Duodenal mucosa (tissue), 2 donors: Measurements from ENCODE around the gene FIBP.

Experiments
- H3K27ac ChIP-seq: one replicate; pipeline ENCODE4 v1.7.0; 2013; ENCODE audit warnings: low read depth, low read length
- H3K27me3 ChIP-seq, 2 donors: one replicate each; pipeline ENCODE4 v1.7.0; 2013; ENCODE audit warnings: low read length in 2 of 2, control low read depth in 1 of 2; ENCODE audit not compliant: insufficient read depth in 2 of 2, control insufficient read depth in 1 of 2
- H3K36me3 ChIP-seq, 2 donors: one replicate each; pipeline ENCODE4 v1.7.0; 2013; ENCODE audit warnings: low read length in 2 of 2, control low read depth in 1 of 2; ENCODE audit not compliant: insufficient read depth in 2 of 2, control insufficient read depth in 1 of 2
- H3K4me1 ChIP-seq, 2 donors: one replicate each; pipeline ENCODE4 v1.7.0; 2013; ENCODE audit warnings: low read length in 2 of 2, control low read depth in 1 of 2; ENCODE audit not compliant: insufficient read depth in 2 of 2, control insufficient read depth in 1 of 2
- H3K4me3 ChIP-seq, 2 donors: one replicate each; pipeline ENCODE4 v1.7.0; 2013; ENCODE audit warnings: low read length in 2 of 2, low read depth in 1 of 2
- H3K9ac ChIP-seq, 2 donors: one replicate each; pipeline ENCODE4 v1.7.0; 2013; ENCODE audit warnings: low read length in 2 of 2, low read depth in 1 of 2
- H3K9me3 ChIP-seq, 2 donors: one replicate each; pipeline ENCODE4 v1.7.0; 2013; ENCODE audit warnings: low read length in 2 of 2, control low read depth in 1 of 2; ENCODE audit not compliant: control insufficient read depth in 1 of 2

The FIBP gene

GRCh38 chr11:65915101-65915820 lies 27.0 kb upstream of the FIBP start:
- peak overlapping the region; percentile 80 for H3K27ac ChIP-seq
- H3K9me3 ChIP-seq = no peaks in the 10 kb centered on the region
- H3K36me3 ChIP-seq = no peaks in the 10 kb centered on the region
- H3K27me3 ChIP-seq = no peaks in the 10 kb centered on the region
- no peak overlapping the region for H3K4me3 ChIP-seq
- H3K4me1 ChIP-seq = peaks cover 34 to 46% of the 10 kb centered on the region in 2 donors
- no peak overlapping the region for H3K9ac ChIP-seq

GRCh38 chr11:65912845-65913244 lies 24.6 kb upstream of the FIBP start:
- no peak overlapping the region for H3K9ac ChIP-seq
- no peaks in the 10 kb centered on the region for H3K9me3 ChIP-seq
- H3K4me3 ChIP-seq = no peak overlapping the region
- H3K27me3 ChIP-seq = no peaks in the 10 kb centered on the region
- no peak overlapping the region for H3K27ac ChIP-seq
- H3K4me1 ChIP-seq = peaks cover 26 to 41% of the 10 kb centered on the region in 2 donors
- H3K36me3 ChIP-seq = no peaks in the 10 kb centered on the region

GRCh38 chr11:65911682-65912568 lies 23.7 kb upstream of the FIBP start:
- no peak overlapping the region for H3K9ac ChIP-seq
- no peaks in the 10 kb centered on the region for H3K36me3 ChIP-seq
- no peak overlapping the region for H3K4me3 ChIP-seq
- H3K27me3 ChIP-seq = no peaks in the 10 kb centered on the region
- H3K4me1 ChIP-seq = peaks cover 18 to 32% of the 10 kb centered on the region in 2 donors
- no peak overlapping the region for H3K27ac ChIP-seq
- no peaks in the 10 kb centered on the region for H3K9me3 ChIP-seq

- H3K4me3 ChIP-seq = no peak overlapping the region
- H3K36me3 ChIP-seq = no peaks in the 10 kb centered on the region
- H3K4me1 ChIP-seq = peaks cover 6 to 13% of the 10 kb centered on the region in 2 donors
- H3K9me3 ChIP-seq = no peaks in the 10 kb centered on the region
- no peaks in the 10 kb centered on the region for H3K27me3 ChIP-seq
- no peak overlapping the region for H3K27ac ChIP-seq
- no peak overlapping the region for H3K9ac ChIP-seq
These were observed 19.6 kb upstream of the FIBP start for GRCh38 chr11:65907878-65908277.

- H3K27me3 ChIP-seq = no peaks in the 10 kb centered on the region
- H3K9ac ChIP-seq = no peak overlapping the region
These were observed 18.3 kb upstream of the FIBP start for GRCh38 chr11:65906602-65907001.

GRCh38 chr11:65903715-65904114 lies 15.4 kb upstream of the FIBP start:
- no peak overlapping the region for H3K27ac ChIP-seq
- peaks cover 4 to 12% of the 10 kb centered on the region in 2 donors for H3K4me1 ChIP-seq
- H3K9ac ChIP-seq = no peak overlapping the region
- H3K9me3 ChIP-seq = no peaks in the 10 kb centered on the region
- H3K27me3 ChIP-seq = peaks cover 9 to 11% of the 10 kb centered on the region in 2 donors
- H3K4me3 ChIP-seq = no peak overlapping the region
- H3K36me3 ChIP-seq = no peaks in the 10 kb centered on the region

More at GRCh38 chr11:65906602-65907001, 18.3 kb upstream of the FIBP start:
- Histone ChIP-seq H3K27ac (no peak overlapping the region), H3K4me1 (peaks cover 0 to 6% of the 10 kb centered on the region in 2 donors), H3K9me3 (no peaks in the 10 kb centered on the region), H3K4me3 (no peak overlapping the region), H3K36me3 (no peaks in the 10 kb centered on the region)

GRCh38 chr11:65903068-65903481 lies 14.8 kb upstream of the FIBP start:
- Histone ChIP-seq H3K9me3 (no peaks in the 10 kb centered on the region), H3K27ac (no peak overlapping the region), H3K9ac (no peak overlapping the region), H3K36me3 (no peaks in the 10 kb centered on the region), H3K4me3 (no peak overlapping the region), H3K27me3 (peaks cover 9 to 11% of the 10 kb centered on the region in 2 donors), H3K4me1 (peaks cover 5 to 12% of the 10 kb centered on the region in 2 donors)

- Histone ChIP-seq H3K4me1 (peaks cover 5 to 12% of the 10 kb centered on the region in 2 donors), H3K9ac (no peak overlapping the region), H3K36me3 (no peaks in the 10 kb centered on the region), H3K27me3 (peaks cover 9 to 11% of the 10 kb centered on the region in 2 donors), H3K27ac (no peak overlapping the region), H3K4me3 (no peak overlapping the region), H3K9me3 (no peaks in the 10 kb centered on the region)
These were observed 12.6 kb upstream of the FIBP start for GRCh38 chr11:65900899-65901180.

GRCh38 chr11:65900125-65900898 lies 12.0 kb upstream of the FIBP start, which contains the start of gene FOSL1:
TSS of gene FOSL1 (minus strand) at chr11:65900388. CDS start at chr11:65900339, 49 bp downstream.
- Histone ChIP-seq H3K27ac (peak within 1 kb of the TSS; percentile 47), H3K9ac (peak within 1 kb of the TSS in 1 of 2 donors; percentile 35), H3K36me3 (no peaks in the 10 kb centered on the region), H3K4me3 (peak within 1 kb of the TSS; percentile 61 to 62), H3K27me3 (peaks cover 9 to 11% of the 10 kb centered on the region in 2 donors), H3K9me3 (no peaks in the 10 kb centered on the region), H3K4me1 (peaks cover 5 to 12% of the 10 kb centered on the region in 2 donors)
